ENCODE measurements around the gene TPRG1.

- no peak for TF ChIP-seq EZH2 (IDR thresholded peaks at IDR 0.05; ENCODE audit: borderline replicate concordance)
- no peak for TF ChIP-seq CTCF (IDR thresholded peaks at IDR 0.05; ENCODE audit: poor library complexity)
Observed at GRCh38 chr3:189305412-189305811, 133.6 kb downstream of the TPRG1 start.

Data from hepatocyte (in vitro differentiated cells).